HCT116 (cell line): ENCODE measurements around the gene TMEM247. TPM values are rescaled to one million over a fixed set of nuclear protein-coding genes. Genes with fewer than 3 reads are reported as not detected.

Experiments used
- ATAC-seq: fragments of 200-7000 bp; cut with Tn5 transposase; 2 replicates; pipeline ENCODE4 v1.9.1; 2020; ENCODE audit warnings: mild to moderate bottlenecking, moderate library complexity
- BruUV-seq: library from RNA; stranded (reverse); fragments of 400-500 nt; replicated peaks from 2 replicates; lab custom pipeline; 2021; lab: Mats Ljungman, UMichigan
- CTCF ChIA-PET: fragments of 300-600 bp; sonication (Branson Sonifier 250); formaldehyde crosslinking; loops from one replicate; lab custom pipeline; 2021; ENCODE audit warnings: antibody characterized with exemption; lab: Charles Lee
- POLR2A ChIA-PET: fragments of 300-600, 350-600 bp; sonication (Branson Sonifier 250); formaldehyde crosslinking; loops from one replicate; lab custom pipeline; 2021; ENCODE audit warnings: antibody characterized with exemption; lab: Charles Lee
- RAD21 ChIA-PET, 2 experiments: fragments of 300-600 bp; sonication (Branson Sonifier 250); formaldehyde crosslinking; loops; one replicate each; lab custom pipeline; 2023; ENCODE audit warnings: low total read pairs in 2 of 2; ENCODE audit not compliant: uncharacterized antibody in 2 of 2, unreplicated experiment in 2 of 2, low non-redundant PET in 1 of 2; lab: Charles Lee
- DNase-seq: peaks from one replicate; pipeline ENCODE4 v3.0.0-alpha.2; 2010; ENCODE audit warnings: low read depth, low spot score
- H2AFZ ChIP-seq: fragments of 200-600 bp; shearing (Covaris generic), sonication (generic); 2 replicates; pipeline ENCODE4 v1.6.1; 2017; ENCODE audit warnings: low read depth, mixed run types, mixed read lengths, antibody characterized with exemption, low read length; ENCODE audit not compliant: poor library complexity, severe bottlenecking
- H3K27ac ChIP-seq: 2 replicates; pipeline ENCODE4 v1.5.1; 2012; ENCODE audit warnings: low read depth, low read length
- H3K27me3 ChIP-seq: fragments of 200-600 bp; sonication (generic); 2 replicates; pipeline ENCODE4 v1.6.1; 2016; ENCODE audit warnings: mixed run types, low read length, mixed read lengths; ENCODE audit not compliant: insufficient read depth
- H3K36me3 ChIP-seq, 2 experiments: fragments of 200-500 bp in 1 of 2; fragments of 200-600 bp in 1 of 2; sonication (Bioruptor generic) in 1 of 2; sonication (generic) in 1 of 2; 2 replicates each; pipeline versions ENCODE4 v1.5.1 to v1.6.1; 2014 to 2016; ENCODE audit warnings: low read length in 2 of 2, inconsistent platforms in 1 of 2, mixed read lengths in 1 of 2, mixed run types in 1 of 2; ENCODE audit not compliant: insufficient read depth in 2 of 2, control insufficient read depth in 1 of 2
- H3K4me1 ChIP-seq, 2 experiments: fragments of 200-600 bp in 1 of 2; sonication (generic) in 1 of 2; 2 replicates each; pipeline versions ENCODE4 v1.5.1 to v1.6.1; 2012 to 2017; ENCODE audit warnings: low read length in 2 of 2, inconsistent platforms in 1 of 2, mild to moderate bottlenecking in 1 of 2, mixed read lengths in 1 of 2, mixed run types in 1 of 2, moderate library complexity in 1 of 2; ENCODE audit not compliant: insufficient read depth in 2 of 2, control insufficient read depth in 1 of 2
- H3K4me2 ChIP-seq: fragments of 200-600 bp; sonication (generic); 2 replicates; pipeline ENCODE4 v1.6.1; 2017; ENCODE audit warnings: mixed run types, low read length, mixed read lengths
- H3K4me3 ChIP-seq, 2 experiments: fragments of 200-600 bp in 1 of 2; sonication (generic) in 1 of 2; replicated peaks in 1 of 2; 2 replicates each; pipeline ENCODE4 v1.5.1; 2011 to 2016; ENCODE audit warnings: low read length in 2 of 2, control low read depth in 1 of 2, low read depth in 1 of 2, mild to moderate bottlenecking in 1 of 2, mixed read lengths in 1 of 2, mixed run types in 1 of 2
- H3K79me2 ChIP-seq: fragments of 200-600 bp; sonication (generic); 2 replicates; pipeline ENCODE4 v1.6.1; 2017; ENCODE audit warnings: mild to moderate bottlenecking, mixed run types, low read length, moderate library complexity, mixed read lengths; ENCODE audit not compliant: insufficient read depth
- H3K9ac ChIP-seq: fragments of 200-600 bp; sonication (generic); 2 replicates; pipeline ENCODE4 v1.6.1; 2016; ENCODE audit warnings: low read length, mixed read lengths
- H3K9me2 ChIP-seq: fragments of 200-600 bp; sonication (generic), shearing (Covaris generic); 2 replicates; pipeline ENCODE4 v1.6.1; 2017; ENCODE audit warnings: mixed run types, mild to moderate bottlenecking, moderate library complexity; ENCODE audit not compliant: insufficient read depth
- H3K9me3 ChIP-seq, 2 experiments: fragments of 200-500 bp in 1 of 2; fragments of 200-600 bp in 1 of 2; sonication (Bioruptor generic) in 1 of 2; sonication (generic) in 1 of 2; 2 replicates each; pipeline ENCODE4 v1.6.1; 2014 to 2017; ENCODE audit warnings: low read length in 2 of 2, mixed read lengths in 2 of 2, inconsistent platforms in 1 of 2, low read depth in 1 of 2, mild to moderate bottlenecking in 1 of 2, mixed run types in 1 of 2, moderate library complexity in 1 of 2; ENCODE audit not compliant: control insufficient read depth in 1 of 2, insufficient read depth in 1 of 2
- H4K20me1 ChIP-seq: fragments of 200-600 bp; sonication (generic), shearing (Covaris generic); 2 replicates; pipeline ENCODE4 v1.6.1; 2017; ENCODE audit warnings: mixed run types, mild to moderate bottlenecking, moderate library complexity; ENCODE audit not compliant: insufficient read depth
- CBX3 ChIP-seq: IDR thresholded peaks from 2 replicates; pipeline ENCODE4 v1.6.1; 2012; ENCODE audit warnings: low read depth
- CEBPB ChIP-seq: IDR thresholded peaks from 2 replicates; pipeline ENCODE4 v1.6.1; 2012; ENCODE audit warnings: low read depth
- CTCF ChIP-seq, 3 experiments: fragments of 200-600 bp in 1 of 3; sonication (generic) in 1 of 3; IDR thresholded peaks in 2 of 3; conservative IDR thresholded peaks in 1 of 3; 2 replicates each; pipeline ENCODE4 v1.5.1; 2012 to 2017; ENCODE audit warnings: low read depth in 2 of 3, low read length in 2 of 3, antibody characterized with exemption in 1 of 3, borderline replicate concordance in 1 of 3, control low read depth in 1 of 3, mild to moderate bottlenecking in 1 of 3, mixed read lengths in 1 of 3, mixed run types in 1 of 3, moderate library complexity in 1 of 3; ENCODE audit not compliant: insufficient read depth in 1 of 3
- EGR1 ChIP-seq: IDR thresholded peaks from 2 replicates; pipeline ENCODE4 v1.6.1; 2012; ENCODE audit warnings: low read depth
- ELF1 ChIP-seq: IDR thresholded peaks from 2 replicates; pipeline ENCODE4 v1.6.1; 2012; ENCODE audit warnings: low read depth, borderline replicate concordance
- EZH2 ChIP-seq: fragments of 200-600 bp; sonication (generic); IDR thresholded peaks from 2 replicates; pipeline ENCODE4 v1.6.1; 2017; ENCODE audit warnings: antibody characterized with exemption, mixed run types
- FOSL1 ChIP-seq: IDR thresholded peaks from 2 replicates; pipeline ENCODE4 v1.6.1; 2012; ENCODE audit warnings: low read depth
- JUND ChIP-seq: IDR thresholded peaks from 2 replicates; pipeline ENCODE4 v1.6.1; 2012
- MAX ChIP-seq: IDR thresholded peaks from 2 replicates; pipeline ENCODE4 v1.6.1; 2012
- POLR2AphosphoS5 ChIP-seq: IDR thresholded peaks from 2 replicates; pipeline ENCODE4 v1.6.1; 2011; ENCODE audit warnings: mild to moderate bottlenecking, low read depth, low read length, moderate library complexity
- REST ChIP-seq: IDR thresholded peaks from 2 replicates; pipeline ENCODE4 v1.6.1; 2012; ENCODE audit warnings: low read depth
- SRF ChIP-seq: IDR thresholded peaks from 2 replicates; pipeline ENCODE4 v1.6.1; 2012; ENCODE audit warnings: low read depth
- YY1 ChIP-seq: IDR thresholded peaks from 2 replicates; pipeline ENCODE4 v1.6.1; 2011; ENCODE audit warnings: low read length, low read depth, moderate library complexity, mild to moderate bottlenecking; ENCODE audit not compliant: insufficient replicate concordance; ENCODE audit errors: extremely low read depth
- ZFX ChIP-seq: fragments of 450-650 bp; IDR thresholded peaks from 2 replicates; pipeline ENCODE4 v1.6.1; 2017
- intact Hi-C: fragments of 100-400 bp; cut with micrococcal nuclease; formaldehyde crosslinking; loops from 2 replicates; pipeline ENCODE4 v1.10.0; 2022
- total RNA-seq: library from RNA; stranded (reverse); gene quantifications from one replicate; pipeline ENCODE4 v1.2.1, GENCODE V29; 2021; ENCODE audit not compliant: unreplicated experiment

TMEM247 gene
- total RNA-seq, 1 experiment from 2014 or later = not detected

GRCh38 chr2:46480562-46480961 is 1.2 kb downstream of the TMEM247 start:
- ChIA-PET CTCF (no interaction called here), POLR2A (no interaction called here), RAD21 (no interaction called here)
- Histone ChIP-seq H2AFZ (no peak overlapping the region), H3K36me3 (no peaks in the 10 kb centered on the region), H3K4me2 (no peak overlapping the region), H3K27ac (no peak overlapping the region), H3K9ac (no peak overlapping the region), H3K4me1 (0 out of 4 replicates have a peak, but pooled peaks cover 0 to 3% of the 10 kb centered on the region in 2 experiments), H3K4me3 (no peak overlapping the region), H3K9me2 (no peaks in the 10 kb centered on the region), H3K9me3 (no peaks in the 10 kb centered on the region), H3K79me2 (no peaks in the 10 kb centered on the region), H4K20me1 (no peaks in the 10 kb centered on the region), H3K27me3 (0 out of 2 replicates have a peak, but pooled peaks cover 3% of the 10 kb centered on the region)
- DNase-seq (no peak), ATAC-seq (no peak)
- intact Hi-C loops = no loop called here
- TF ChIP-seq CBX3 (no peak), CTCF (IDR thresholded peaks at IDR 0.05 in 2 of 3, conservative IDR thresholded peaks at IDR 0.05 in 1 of 3; ENCODE audit: borderline replicate concordance in 1 of 3, insufficient read depth in 1 of 3, low read depth in 2 of 3, low read length in 2 of 3) (no peak), SRF (no peak), CEBPB (no peak), MAX (no peak), EGR1 (no peak), JUND (no peak), ELF1 (no peak), FOSL1 (no peak), POLR2AphosphoS5 (no peak), ZFX (no peak), EZH2 (no peak), YY1 (no peak), REST (no peak)
- BruUV-seq = no TSS peak
